WTC11 (cell line): ENCODE measurements around the gene VSIG10. TPM values are rescaled to one million over a fixed set of nuclear protein-coding genes. Genes with fewer than 3 reads are reported as not detected.

Experiments
- ATAC-seq: fragments of 200-7000 bp; cut with Tn5 transposase; 2 replicates; pipeline ENCODE4 v1.10.0; 2021; ENCODE audit warnings: mild to moderate bottlenecking, moderate library complexity
- CTCF ChIA-PET: fragments of 300-600 bp; sonication (Branson Sonifier 250); formaldehyde crosslinking; loops from one replicate; lab custom pipeline; 2021; ENCODE audit warnings: antibody characterized with exemption; lab: Charles Lee
- POLR2A ChIA-PET: fragments of 350-600 bp; sonication (Branson Sonifier 250); formaldehyde crosslinking; loops from one replicate; lab custom pipeline; 2021; ENCODE audit warnings: antibody characterized with exemption; lab: Charles Lee
- DNase-seq: peaks from one replicate; pipeline ENCODE4 v3.0.0; 2021; ENCODE audit warnings: low spot score
- H3K27ac Mint-ChIP-seq: 2 replicates; pipeline ENCODE4 v1.8.0; 2021; ENCODE audit warnings: mixed read lengths
- H3K27me3 Mint-ChIP-seq: 2 replicates; pipeline ENCODE4 v1.8.0; 2021; ENCODE audit warnings: low read depth, mild to moderate bottlenecking, moderate library complexity, mixed read lengths
- H3K36me3 Mint-ChIP-seq: 2 replicates; pipeline ENCODE4 v1.8.0; 2021; ENCODE audit warnings: mixed read lengths
- H3K4me1 Mint-ChIP-seq: 2 replicates; pipeline ENCODE4 v1.8.0; 2022; ENCODE audit warnings: mixed read lengths
- H3K4me3 Mint-ChIP-seq: 2 replicates; pipeline ENCODE4 v1.8.0; 2021; ENCODE audit warnings: mild to moderate bottlenecking, moderate library complexity, mixed read lengths
- H3K9me3 Mint-ChIP-seq: 2 replicates; pipeline ENCODE4 v1.8.0; 2021; ENCODE audit warnings: mixed read lengths
- CDX4 ChIP-seq: fragments of 250-450 bp; sonication (Bioruptor Pico); IDR thresholded peaks from 2 replicates; pipeline ENCODE4 v1.9.0; 2021; ENCODE audit warnings: moderate library complexity, mild to moderate bottlenecking, inconsistent platforms, borderline replicate concordance
- CTCF ChIP-seq: fragments of 200-600 bp; IDR thresholded peaks from 2 replicates; pipeline ENCODE4 v1.8.0; 2022; ENCODE audit warnings: antibody characterized with exemption
- E2F1 ChIP-seq: sonication (generic); formaldehyde crosslinking; IDR thresholded peaks from 2 replicates; pipeline ENCODE4 v1.8.0; 2022; ENCODE audit warnings: mild to moderate bottlenecking, missing genetic modification reagents
- ELF4 ChIP-seq: sonication (generic); formaldehyde crosslinking; IDR thresholded peaks from 2 replicates; pipeline ENCODE4 v1.8.1; 2022; ENCODE audit warnings: low read depth, mild to moderate bottlenecking, moderate library complexity, missing genetic modification reagents
- ERG ChIP-seq: fragments of 250-450 bp; sonication (Bioruptor Pico); IDR thresholded peaks from 2 replicates; pipeline ENCODE4 v1.8.0; 2021; ENCODE audit warnings: mild to moderate bottlenecking
- ESRRA ChIP-seq: sonication (generic); formaldehyde crosslinking; IDR thresholded peaks from 2 replicates; pipeline ENCODE4 v1.8.1; 2022; ENCODE audit warnings: mild to moderate bottlenecking, missing genetic modification reagents, borderline replicate concordance
- FOXJ3 ChIP-seq: sonication (generic); formaldehyde crosslinking; IDR thresholded peaks from 2 replicates; pipeline ENCODE4 v1.9.0; 2021; ENCODE audit warnings: missing genetic modification reagents, mild to moderate bottlenecking, borderline replicate concordance
- HMGA2 ChIP-seq: fragments of 250-450 bp; sonication (Bioruptor Pico); IDR thresholded peaks from 2 replicates; pipeline ENCODE4 v1.4.0; 2021; ENCODE audit warnings: mild to moderate bottlenecking, moderate library complexity
- NFYB ChIP-seq: sonication (generic); formaldehyde crosslinking; conservative IDR thresholded peaks from 2 replicates; pipeline ENCODE4 v1.8.0; 2022; ENCODE audit warnings: low read depth, missing genetic modification reagents
- NR2C2 ChIP-seq: sonication (generic); formaldehyde crosslinking; IDR thresholded peaks from 2 replicates; pipeline ENCODE4 v1.8.0; 2022; ENCODE audit warnings: mild to moderate bottlenecking, missing genetic modification reagents
- PREB ChIP-seq: sonication (generic); formaldehyde crosslinking; IDR thresholded peaks from 2 replicates; pipeline ENCODE4 v1.8.1; 2022; ENCODE audit warnings: mild to moderate bottlenecking, missing genetic modification reagents, moderate library complexity, borderline replicate concordance
- SMAD4 ChIP-seq: sonication (generic); formaldehyde crosslinking; IDR thresholded peaks from 2 replicates; pipeline ENCODE4 v1.8.0; 2022; ENCODE audit warnings: mild to moderate bottlenecking, missing genetic modification reagents
- SP1 ChIP-seq: sonication (generic); formaldehyde crosslinking; conservative IDR thresholded peaks from 2 replicates; pipeline ENCODE4 v1.8.1; 2022; ENCODE audit warnings: missing genetic modification reagents
- USF2 ChIP-seq: sonication (generic); formaldehyde crosslinking; IDR thresholded peaks from 2 replicates; pipeline ENCODE4 v1.8.1; 2023; ENCODE audit warnings: mild to moderate bottlenecking, missing genetic modification reagents, moderate library complexity
- ZBTB21 ChIP-seq: sonication (generic); formaldehyde crosslinking; IDR thresholded peaks from 2 replicates; pipeline ENCODE4 v1.8.1; 2023; ENCODE audit warnings: mild to moderate bottlenecking, missing genetic modification reagents, borderline replicate concordance
- ZMAT4 ChIP-seq: fragments of 250-450 bp; sonication (Bioruptor Pico); IDR thresholded peaks from 2 replicates; pipeline ENCODE4 v1.9.0; 2021; ENCODE audit warnings: mild to moderate bottlenecking
- ZNF219 ChIP-seq: sonication (generic); formaldehyde crosslinking; IDR thresholded peaks from 2 replicates; pipeline ENCODE4 v1.8.0; 2023; ENCODE audit warnings: missing genetic modification reagents, mild to moderate bottlenecking, borderline replicate concordance
- ZNF423 ChIP-seq: fragments of 250-450 bp; sonication (Bioruptor Pico); IDR thresholded peaks from 2 replicates; pipeline ENCODE4 v2.1.2; 2022; ENCODE audit warnings: mild to moderate bottlenecking, moderate library complexity
- ZNF512 ChIP-seq: sonication (generic); formaldehyde crosslinking; IDR thresholded peaks from 2 replicates; pipeline ENCODE4 v1.8.1; 2022; ENCODE audit warnings: missing genetic modification reagents, borderline replicate concordance
- total RNA-seq: library from RNA; stranded (reverse); gene quantifications from 3 replicates; pipeline ENCODE4 v1.2.3, GENCODE V29; 2021

VSIG10 gene
- total RNA-seq, 1 experiment from 2014 or later = 82.5 TPM

- Mint-ChIP-seq H3K9me3 (no peaks in the 10 kb centered on the region), H3K4me3 (no peak overlapping the region), H3K27me3 (no peaks in the 10 kb centered on the region), H3K4me1 (0 out of 2 replicates have a peak, but pooled peaks cover 2% of the 10 kb centered on the region), H3K27ac (no peak overlapping the region), H3K36me3 (peaks cover 58% of the 10 kb centered on the region)
- no peak for DNase-seq
- no peak for ATAC-seq
- ChIA-PET CTCF (interaction anchor here (0.7 to 1.0 kb wide), 2 partner anchors 11 to 35 kb away, joined by 3 to 4 read pairs; no protein-coding TSS in a partner anchor), POLR2A (no interaction called here)
- no peak for TF ChIP-seq SP1 (CRISPR knock-in tag)
Observed at GRCh38 chr12:118145798-118146156, 42.0 kb upstream of the VSIG10 start.

GRCh38 chr12:118145113-118145797, 41.4 kb upstream of the VSIG10 start:
- DNase-seq = no peak
- Mint-ChIP-seq H3K27ac (no peak overlapping the region), H3K4me1 (0 out of 2 replicates have a peak, but pooled peaks cover 2% of the 10 kb centered on the region), H3K4me3 (no peak overlapping the region), H3K9me3 (no peaks in the 10 kb centered on the region)
- ATAC-seq = no peak
- no peak for TF ChIP-seq ZNF423 (CRISPR knock-in tag)
- no peak for TF ChIP-seq NR2C2 (CRISPR knock-in tag)
- no peak for TF ChIP-seq E2F1 (CRISPR knock-in tag)
- no peak for TF ChIP-seq HMGA2 (CRISPR knock-in tag)
- no peak for TF ChIP-seq FOXJ3 (CRISPR knock-in tag)
- no peak for TF ChIP-seq PREB (CRISPR knock-in tag)
- no peak for TF ChIP-seq CTCF
- TF ChIP-seq ESRRA = no peak
- no peak for TF ChIP-seq NFYB (CRISPR knock-in tag)
- no peak for TF ChIP-seq ZMAT4 (CRISPR knock-in tag)
- no peak for TF ChIP-seq ZNF219
- no peak for TF ChIP-seq CDX4 (CRISPR knock-in tag)
- no peak for TF ChIP-seq USF2 (CRISPR knock-in tag)
- TF ChIP-seq ZBTB21 (CRISPR knock-in tag) = no peak
- TF ChIP-seq ERG (CRISPR knock-in tag) = no peak
- TF ChIP-seq ZNF512 (CRISPR knock-in tag) = no peak
- TF ChIP-seq SMAD4 (CRISPR knock-in tag) = no peak
- TF ChIP-seq ELF4 (CRISPR knock-in tag) = no peak
- TF ChIP-seq, all 79 proteins: peak for 0
- H3K27me3 Mint-ChIP-seq = no peaks in the 10 kb centered on the region
- ChIA-PET CTCF (interaction anchor here (0.7 kb wide), 1 partner anchor 36 kb away, joined by 3 read pairs; no protein-coding TSS in a partner anchor), POLR2A (no interaction called here)
- peaks cover 63% of the 10 kb centered on the region for H3K36me3 Mint-ChIP-seq
